Stimulated activated CD8-positive, alpha-beta memory T cell treated with anti-CD3 and anti-CD28 coated beads, Interleukin-2, amount 100 ng/mL, for 1 hour (primary cell): ENCODE results near the gene SNAPC3.
"Not testable (repeated sequence)": the region's sequence is repeated elsewhere in the genome, so short reads cannot be mapped to it uniquely, and the experiment has no call there.

Source experiments
- DNase-seq, 2 donors: peaks; one replicate each; pipeline ENCODE4 v3.0.0-alpha.2; 2020; ENCODE audit warnings: low read depth in 2 of 2

The SNAPC3 gene

DNA sequence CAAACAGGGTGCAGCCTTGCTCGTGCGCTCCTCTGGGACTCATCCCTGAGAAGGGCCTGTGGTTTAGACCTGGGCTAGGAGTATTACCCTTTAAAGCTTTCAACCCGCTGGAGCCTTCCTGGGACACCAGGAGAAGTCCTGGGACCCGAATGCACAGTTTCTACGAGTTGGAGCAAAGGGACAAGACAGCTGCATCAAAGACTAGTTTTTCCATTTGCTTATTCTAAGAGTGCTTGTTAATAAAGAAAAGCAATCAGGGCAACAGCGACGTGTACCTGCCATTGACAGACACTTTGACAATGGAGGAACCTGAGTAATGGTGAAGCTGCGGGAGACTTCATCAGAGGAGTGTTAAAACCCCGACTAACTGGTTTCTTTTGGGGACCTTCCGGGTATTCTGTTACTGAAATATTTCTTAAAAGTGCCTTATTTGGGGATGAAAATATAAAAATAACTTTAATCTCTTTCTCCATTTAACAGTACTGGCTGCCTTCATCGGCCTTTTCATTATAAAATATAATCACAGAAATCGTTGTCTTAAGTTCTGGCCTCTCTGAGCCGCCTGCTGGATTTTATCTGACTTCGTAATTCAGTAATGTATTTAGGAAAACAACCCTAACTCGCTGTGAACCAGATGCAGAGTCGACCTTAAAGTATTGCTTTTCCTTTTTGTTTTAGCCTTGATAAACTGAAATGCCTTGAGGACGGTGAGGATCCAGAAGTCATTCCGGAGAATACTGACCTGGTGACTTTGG, 732 bp downstream of the SNAPC3 start:
- DNase-seq, result no peak

- no peak for DNase-seq
Observed at GRCh38 chr9:15426019-15426418, 3.3 kb downstream of the SNAPC3 start.

DNA sequence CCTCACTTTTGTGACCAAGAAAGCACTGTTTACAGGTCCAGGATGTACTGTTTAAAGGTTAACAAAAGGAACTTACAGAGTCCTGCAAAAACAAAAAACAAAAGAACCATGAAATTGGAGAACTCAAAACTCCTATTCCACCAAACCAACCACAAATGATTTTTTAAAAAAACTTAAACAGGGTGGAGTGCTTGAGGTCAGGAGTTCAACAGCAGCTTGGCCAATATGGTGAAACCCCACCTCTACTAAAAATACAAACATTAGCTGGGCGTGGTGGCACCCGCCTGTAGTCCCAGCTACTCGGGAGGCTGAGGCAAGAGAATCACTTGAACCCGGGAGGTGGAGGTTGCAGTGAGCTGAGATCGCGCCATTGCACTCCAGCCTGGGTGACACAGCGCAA, 5.0 kb downstream of the SNAPC3 start:
- not testable (repeated sequence) for DNase-seq

DNA sequence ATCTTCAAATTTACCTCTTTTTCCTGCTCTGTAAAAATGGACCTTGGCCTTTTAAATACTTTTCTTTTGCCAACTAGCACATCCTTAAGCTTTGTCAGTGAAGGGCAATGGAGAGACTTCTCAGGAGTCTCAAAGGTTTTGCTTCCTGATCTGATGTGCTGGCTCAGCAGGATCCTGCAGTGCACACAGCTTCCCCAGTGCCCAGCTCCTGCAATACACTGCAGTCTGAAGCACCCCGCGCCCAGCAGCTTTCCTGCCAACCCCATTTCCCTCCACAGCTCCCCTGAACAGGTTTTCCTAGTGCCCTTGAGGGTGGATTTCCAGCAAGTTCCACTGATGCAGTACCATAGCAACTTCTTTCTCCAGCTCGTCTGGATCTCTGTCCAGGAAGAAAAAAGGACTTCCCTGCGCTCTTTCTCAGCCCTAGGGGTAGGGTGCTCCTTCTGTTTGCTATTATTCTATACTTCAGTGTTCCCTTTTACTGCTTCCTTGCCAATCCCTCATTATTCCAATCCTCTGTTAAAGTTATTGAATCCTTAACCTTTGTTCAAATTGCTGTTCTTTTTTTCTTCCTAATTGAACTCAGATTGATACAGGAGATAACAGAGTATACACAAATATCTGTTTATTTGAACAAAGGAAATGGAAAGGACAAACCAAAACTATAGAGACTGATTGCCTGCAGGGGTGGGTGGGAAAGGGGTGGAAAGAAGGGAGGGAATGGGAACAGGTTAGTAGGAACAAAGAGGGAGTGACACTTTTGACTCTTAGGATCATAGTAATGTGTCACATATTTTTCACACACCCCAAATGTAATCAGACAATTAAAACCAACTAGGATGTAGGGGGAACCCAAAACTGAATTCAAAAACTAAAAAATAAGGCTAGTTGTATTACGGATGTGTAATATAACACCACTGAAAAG, 8.5 kb downstream of the SNAPC3 start:
- no peak for DNase-seq

GRCh38 chr9:15433191-15433590, 10.5 kb downstream of the SNAPC3 start:
- DNase-seq, result no peak

- DNase-seq, result no peak
Observed at GRCh38 chr9:15433661-15434060, 11.0 kb downstream of the SNAPC3 start.

DNA sequence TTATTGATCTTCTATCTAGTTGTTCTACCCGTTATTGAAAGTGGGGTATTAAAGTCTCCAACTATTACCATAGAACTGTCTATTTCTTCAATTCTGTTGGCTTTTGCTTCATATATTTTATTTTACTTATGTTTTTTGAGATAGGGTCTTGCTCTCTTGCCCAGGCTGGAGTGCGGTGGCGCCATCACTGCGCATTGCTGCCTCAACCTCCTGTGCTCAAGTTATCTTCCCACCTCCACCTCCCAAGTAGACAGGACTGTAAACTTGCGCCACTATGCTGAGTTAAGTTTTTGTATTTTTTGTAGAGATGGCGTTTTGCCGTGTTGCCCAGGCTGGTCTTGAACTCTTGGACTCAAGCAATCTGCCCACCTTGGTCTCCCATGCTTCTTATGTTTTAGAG, 16.2 kb downstream of the SNAPC3 start:
- no peak for DNase-seq

DNA sequence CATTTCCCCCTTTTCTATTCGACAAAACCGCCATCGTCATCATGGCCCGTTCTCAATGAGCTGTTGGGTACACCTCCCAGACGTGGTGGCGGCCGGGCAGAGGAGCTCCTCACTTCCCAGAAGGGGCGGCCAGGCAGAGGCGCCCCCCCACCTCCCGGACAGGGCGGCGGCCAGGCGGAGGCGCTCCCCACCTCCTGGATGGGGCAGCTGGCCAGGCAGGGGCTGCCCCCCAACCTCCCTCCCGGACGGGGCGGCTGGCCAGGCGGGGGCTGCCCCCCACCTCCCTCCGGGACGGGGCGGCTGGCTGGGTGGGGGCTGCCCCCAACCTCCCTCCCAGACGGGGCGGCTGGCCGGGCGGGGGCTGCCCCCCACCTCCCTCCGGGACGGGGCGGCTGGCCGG, 19.2 kb downstream of the SNAPC3 start:
- not testable (repeated sequence) for DNase-seq

- not testable (repeated sequence) for DNase-seq
Observed at GRCh38 chr9:15442264-15442663, 19.6 kb downstream of the SNAPC3 start.

GRCh38 chr9:15444141-15444540, 21.5 kb downstream of the SNAPC3 start:
- DNase-seq, result no peak

GRCh38 chr9:15453956-15454355, 31.3 kb downstream of the SNAPC3 start:
- DNase-seq, result no peak

DNA sequence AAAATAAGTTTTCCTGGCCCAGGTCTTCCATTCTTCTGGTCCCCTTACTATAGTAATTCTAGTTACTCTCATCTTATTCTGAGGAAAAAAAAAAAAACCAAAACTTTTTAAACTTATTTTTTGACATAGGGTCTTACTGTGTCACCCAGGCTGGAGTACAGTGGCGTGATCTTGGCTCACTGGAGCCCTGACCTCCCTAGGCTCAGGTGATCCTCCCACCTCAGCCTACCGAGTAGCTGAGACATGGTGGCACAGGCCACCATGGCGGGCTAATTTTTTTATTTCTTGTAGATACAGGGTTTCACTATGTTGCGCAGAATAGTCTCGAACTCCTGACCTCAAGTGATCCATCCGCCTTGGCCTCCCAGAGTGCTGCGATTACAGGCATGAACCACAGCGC, 38.4 kb downstream of the SNAPC3 start:
- DNase-seq, result no peak

- DNase-seq, result no peak
Observed at GRCh38 chr9:15461601-15462000, 38.9 kb downstream of the SNAPC3 start.

DNA sequence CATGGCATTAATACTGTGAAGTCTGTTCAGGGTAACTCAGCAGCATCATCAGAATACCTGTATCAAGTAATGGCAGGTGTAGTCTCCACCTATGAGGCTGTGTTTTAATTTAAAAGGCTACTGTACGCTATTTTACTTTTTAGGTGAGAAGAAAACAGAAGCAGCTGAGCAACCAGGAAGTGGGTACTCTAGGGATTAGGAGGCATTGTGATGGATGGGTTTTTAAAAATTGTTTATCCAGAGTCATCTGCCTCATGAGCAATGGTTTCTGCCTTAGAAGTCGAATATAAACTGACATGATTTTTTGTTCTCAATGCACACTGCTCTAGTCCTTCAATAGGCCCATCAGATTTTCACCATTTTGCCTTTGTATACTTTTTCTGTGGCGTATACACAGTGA, 45.5 kb downstream of the SNAPC3 start:
- no peak for DNase-seq

DNA sequence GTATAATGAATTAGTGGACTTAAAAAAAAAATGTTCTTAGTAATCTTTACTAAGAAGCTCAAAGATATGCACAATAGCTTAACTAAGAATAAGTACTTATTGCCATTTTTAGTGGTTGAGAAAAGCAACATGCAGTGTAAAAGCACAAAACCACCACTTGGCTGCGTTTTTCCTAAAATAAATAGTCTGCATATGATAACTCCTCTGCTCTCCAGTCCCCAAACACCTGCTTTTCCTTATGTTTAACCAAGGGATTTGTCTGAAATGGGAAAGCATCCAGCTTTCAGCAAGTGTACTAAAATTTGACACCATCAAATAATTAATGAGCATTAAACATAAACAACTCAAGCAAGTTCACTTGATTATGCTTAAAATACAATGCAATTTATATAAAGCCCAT, 46.7 kb downstream of the SNAPC3 start:
- DNase-seq, result no peak

DNA sequence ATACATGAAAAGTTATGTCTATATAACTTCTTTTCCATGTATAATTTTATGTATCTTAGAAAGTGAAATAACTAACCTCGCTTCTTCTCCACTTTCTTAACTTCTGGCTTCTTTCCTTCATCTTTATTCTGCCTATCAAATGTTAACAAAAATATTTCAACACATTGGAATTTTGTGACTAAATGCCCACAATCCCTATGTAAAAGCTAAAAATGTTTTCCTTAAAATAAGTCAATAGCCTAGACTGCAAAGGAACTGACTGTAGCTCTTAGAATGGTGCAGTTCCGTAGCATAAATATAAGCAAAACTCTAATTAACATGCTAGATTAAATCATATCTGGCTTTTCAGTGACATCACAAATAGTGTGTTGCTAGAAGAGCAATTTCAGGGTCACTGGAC, 47.2 kb downstream of the SNAPC3 start:
- DNase-seq, result no peak

DNA sequence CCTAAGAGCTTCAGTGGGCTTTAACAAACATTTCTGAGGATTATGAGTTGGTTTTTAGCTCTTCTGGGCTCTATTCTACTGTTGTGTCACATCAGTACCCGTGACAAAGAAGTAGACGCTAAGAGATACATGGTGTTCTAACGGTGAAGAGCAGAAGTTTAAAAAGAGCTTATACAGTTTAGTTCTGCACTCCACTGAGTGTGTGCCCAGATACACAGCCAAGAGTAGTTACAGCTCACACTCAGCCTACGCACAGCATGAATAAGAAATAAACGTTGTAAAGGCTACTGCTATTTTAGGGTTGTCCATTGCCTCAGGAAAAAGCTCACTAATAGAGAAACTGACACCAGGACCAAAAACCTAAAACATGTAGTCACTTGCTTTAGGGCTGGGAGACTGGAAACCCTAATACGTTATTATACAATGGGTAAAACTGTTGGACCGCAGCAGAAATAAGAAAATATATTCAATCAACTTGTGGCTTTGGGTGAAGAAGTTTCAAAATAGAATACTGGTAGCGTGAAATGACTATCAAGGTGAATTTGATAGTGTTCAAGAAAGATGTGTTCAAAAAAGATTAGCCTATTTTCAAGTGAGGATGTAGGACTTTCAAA, 53.4 kb downstream of the SNAPC3 start:
- no peak for DNase-seq

DNA sequence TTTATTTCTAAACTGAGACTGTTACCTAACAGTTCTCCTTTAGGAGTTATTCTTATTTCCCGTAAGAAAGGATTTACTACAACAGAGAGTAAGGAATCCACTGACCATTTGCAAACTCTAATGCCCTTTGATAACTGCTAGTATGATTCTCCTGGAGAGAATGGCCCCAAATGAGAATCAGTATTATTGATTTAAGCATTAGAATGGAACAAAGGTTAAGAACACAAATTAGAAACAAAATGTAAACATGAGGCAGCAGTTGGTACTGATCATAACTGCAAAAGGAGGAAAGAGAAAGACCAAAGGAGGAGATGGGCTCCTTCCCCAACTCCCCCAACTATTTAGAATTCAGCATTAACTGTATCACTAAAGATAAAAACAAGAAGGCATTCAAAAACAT, 57.4 kb downstream of the SNAPC3 start:
- no peak for DNase-seq

DNA sequence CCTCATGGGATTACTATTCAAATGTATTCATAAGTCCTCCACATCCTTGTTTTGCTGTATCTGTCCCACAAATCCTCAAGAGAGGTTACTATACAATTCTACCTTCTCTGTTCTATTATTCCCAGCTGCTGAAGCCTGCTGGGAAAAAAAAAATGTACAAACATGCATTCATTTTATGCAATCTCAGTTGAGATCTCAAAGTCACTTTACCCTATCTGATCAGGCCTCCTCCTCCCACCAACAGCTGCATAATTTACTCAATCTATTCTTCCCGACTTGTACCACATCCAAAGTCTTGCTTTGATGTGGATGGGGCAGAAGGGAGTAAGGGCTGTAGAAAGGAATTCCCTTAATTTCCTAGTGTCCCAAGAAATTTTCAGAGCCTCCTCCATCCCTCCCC, 59.5 kb downstream of the SNAPC3 start:
- DNase-seq, result no peak

DNA sequence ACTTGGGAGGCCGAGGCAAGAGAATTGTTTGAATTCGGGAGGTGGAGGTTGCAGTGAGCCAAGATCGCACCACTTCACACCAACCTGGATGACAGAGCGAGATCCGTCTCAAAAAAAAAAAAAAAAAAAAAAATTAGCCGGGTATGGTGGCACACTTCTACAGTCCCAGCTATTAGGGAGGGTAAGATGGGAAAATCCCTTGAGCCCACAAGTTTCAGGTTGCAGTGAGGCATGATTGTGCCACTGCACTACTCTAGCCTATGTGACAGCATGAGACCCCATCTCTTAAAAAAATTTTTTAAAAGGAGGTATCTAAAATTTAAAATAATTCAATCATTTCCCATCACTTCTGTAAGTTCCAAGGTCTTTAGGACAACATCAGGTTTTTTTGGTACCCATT, 62.1 kb downstream of the SNAPC3 start:
- DNase-seq, result no peak

DNA sequence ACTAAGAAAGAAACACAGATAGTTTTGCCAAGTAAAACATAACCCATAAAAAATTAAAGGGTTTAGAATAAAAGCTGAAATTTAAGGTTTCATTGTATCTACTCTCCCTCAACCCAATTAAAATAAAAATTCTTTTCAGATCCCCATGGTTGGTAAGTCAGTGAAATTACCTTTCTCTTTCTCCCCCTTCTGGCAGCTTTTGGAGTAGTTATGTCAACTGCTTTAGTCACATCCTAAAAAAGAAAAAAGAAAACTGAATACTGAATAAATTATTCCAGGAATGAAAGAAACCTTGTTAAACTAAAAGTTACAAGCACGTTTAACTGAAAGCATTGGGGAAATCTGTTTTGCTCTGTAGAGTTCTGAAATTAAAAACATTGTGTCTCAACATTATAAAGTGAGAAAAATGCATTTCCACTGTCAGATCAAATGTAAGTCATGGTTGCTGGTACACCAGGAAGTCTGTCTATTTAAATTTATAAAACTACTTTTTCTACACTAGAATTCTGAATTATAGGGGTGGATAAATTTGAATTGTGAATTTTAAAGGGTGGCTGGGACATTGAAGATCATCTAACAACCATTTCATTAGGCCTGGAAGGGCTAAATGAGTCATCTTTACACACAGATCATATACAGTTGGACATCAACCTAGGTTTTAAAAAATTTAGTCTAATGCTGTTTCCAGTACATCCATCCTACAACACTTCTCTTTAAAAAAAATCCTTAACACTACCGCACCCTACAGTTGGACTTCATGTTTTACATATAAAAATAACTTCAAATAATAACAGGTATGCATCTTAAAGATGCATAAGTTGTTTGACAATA, 63.4 kb downstream of the SNAPC3 start:
- DNase-seq, result no peak

GRCh38 chr9:15491950-15492349, 69.3 kb downstream of the SNAPC3 start:
- DNase-seq, result no peak
